RWPE1 (cell line): ENCODE data around the gene LRRC8C.
A peak's percentile ranks its signal among the peaks of the same experiment; 100 is the strongest.

Experiments
- CTCF ChIA-PET: fragments of 350-600 bp; sonication (Branson Sonifier 250); formaldehyde crosslinking; extraction: SDS; loops from one replicate; lab custom pipeline; 2021; lab: Yijun Ruan, JAX
- POLR2A ChIA-PET: fragments of 400-600 bp; formaldehyde crosslinking; extraction: SDS; loops from one replicate; lab custom pipeline; 2020; ENCODE audit warnings: antibody characterized with exemption; ENCODE audit not compliant: low non-redundant PET; lab: Yijun Ruan, JAX
- DNase-seq: peaks from one replicate; pipeline ENCODE4 v3.0.0; 2012; ENCODE audit warnings: low spot score
- H3K27ac ChIP-seq: fragments of 450-650 bp; 2 replicates; pipeline ENCODE4 v1.5.1; 2017
- CTCF ChIP-seq: fragments of 450-650 bp; conservative IDR thresholded peaks from 2 replicates; pipeline ENCODE4 v1.5.1; 2017; ENCODE audit warnings: low read depth, mild to moderate bottlenecking

Gene LRRC8C

GRCh38 chr1:89600451-89601224 lies 32.3 kb upstream of the LRRC8C start:
- DNase-seq, result no peak
- POLR2A ChIA-PET, result no interaction called here
- TF ChIP-seq CTCF, result no peak
- no peak overlapping the region for H3K27ac ChIP-seq
- CTCF ChIA-PET, result no interaction called here

- POLR2A ChIA-PET, result no interaction called here
- CTCF ChIA-PET, result interaction anchor here (1.1 kb wide), 1 partner anchor 119 kb away, joined by 5 read pairs; no protein-coding TSS in a partner anchor
- no peak for DNase-seq
- no peak for TF ChIP-seq CTCF
- no peak overlapping the region for H3K27ac ChIP-seq
Measured at GRCh38 chr1:89602871-89603404, 30.0 kb upstream of the LRRC8C start.

- POLR2A ChIA-PET, result no interaction called here
- no peak for TF ChIP-seq CTCF
- peak; percentile 23 for DNase-seq
- CTCF ChIA-PET, result interaction anchor here (0.7 to 1.1 kb wide), 3 partner anchors 12 to 120 kb away, joined by 3 to 5 read pairs (median 3); no protein-coding TSS in a partner anchor
- no peak overlapping the region for H3K27ac ChIP-seq
Measured at GRCh38 chr1:89603651-89604413, 29.1 kb upstream of the LRRC8C start.

GRCh38 chr1:89604414-89604735 lies 28.5 kb upstream of the LRRC8C start:
- DNase-seq, result no peak
- ChIA-PET CTCF (interaction anchor here (0.7 to 1.0 kb wide), 2 partner anchors 11 to 83 kb away, joined by 3 read pairs; no protein-coding TSS in a partner anchor), POLR2A (no interaction called here)
- TF ChIP-seq CTCF, result no peak
- H3K27ac ChIP-seq, result no peak overlapping the region

GRCh38 chr1:89605692-89606091 lies 27.2 kb upstream of the LRRC8C start:
- TF ChIP-seq CTCF, result no peak
- ChIA-PET CTCF (interaction anchor here (1.3 kb wide), 1 partner anchor 158 kb away, joined by 4 read pairs; no protein-coding TSS in a partner anchor), POLR2A (no interaction called here)
- H3K27ac ChIP-seq, result no peak overlapping the region
- peak; percentile 53 for DNase-seq

- CTCF ChIA-PET, result interaction anchor here (1.3 kb wide), 1 partner anchor 157 kb away, joined by 4 read pairs; no protein-coding TSS in a partner anchor
Measured at GRCh38 chr1:89606227-89606980, 26.5 kb upstream of the LRRC8C start.

More at GRCh38 chr1:89606227-89606980, 26.5 kb upstream of the LRRC8C start:
- TF ChIP-seq CTCF, result no peak
- POLR2A ChIA-PET, result no interaction called here
- DNase-seq, result no peak
- no peak overlapping the region for H3K27ac ChIP-seq
